GM23338 (cell line): ENCODE measurements around the gene MPP3. TPM values are rescaled to one million over a fixed set of nuclear protein-coding genes. Genes with fewer than 3 reads are reported as not detected.

Experiments used
- ATAC-seq: fragments of 200-7000 bp; cut with Tn5 transposase; 3 replicates; pipeline ENCODE4 v1.9.1; 2020
- DNase-seq: peaks from one replicate; pipeline ENCODE4 v3.0.0-alpha.2; 2015; ENCODE audit warnings: low spot score
- H2AFZ ChIP-seq: fragments of 200-600 bp; sonication (generic); 2 replicates; pipeline ENCODE4 v1.8.0; 2016; ENCODE audit warnings: antibody characterized with exemption, mild to moderate bottlenecking, moderate library complexity
- H3F3A ChIP-seq: fragments of 200-600 bp; sonication (generic); replicated peaks from 2 replicates; pipeline ENCODE4 v1.8.0; 2017; ENCODE audit warnings: antibody characterized with exemption, mixed run types, low read depth
- H3K27ac ChIP-seq: fragments of 200-600 bp; sonication (generic); 2 replicates; pipeline ENCODE4 v1.6.1; 2016; ENCODE audit warnings: low read depth
- H3K27me3 ChIP-seq: fragments of 200-600 bp; sonication (generic); 2 replicates; pipeline ENCODE4 v1.8.0; 2016; ENCODE audit warnings: mild to moderate bottlenecking, mixed run types, moderate library complexity; ENCODE audit not compliant: insufficient read depth
- H3K36me3 ChIP-seq: fragments of 200-600 bp; sonication (generic); 2 replicates; pipeline ENCODE4 v1.8.0; 2016; ENCODE audit warnings: mild to moderate bottlenecking; ENCODE audit not compliant: insufficient read depth
- H3K4me1 ChIP-seq: fragments of 200-600 bp; sonication (generic); 2 replicates; pipeline ENCODE4 v1.8.0; 2016; ENCODE audit warnings: mild to moderate bottlenecking, moderate library complexity; ENCODE audit not compliant: insufficient read depth
- H3K4me2 ChIP-seq: fragments of 200-600 bp; sonication (generic); 2 replicates; pipeline ENCODE4 v1.7.1; 2017; ENCODE audit warnings: mixed run types
- H3K4me3 ChIP-seq: fragments of 200-600 bp; sonication (generic); 2 replicates; pipeline ENCODE4 v1.6.1; 2016; ENCODE audit warnings: mixed run types
- H3K79me2 ChIP-seq: fragments of 200-600 bp; sonication (generic); replicated peaks from 2 replicates; pipeline ENCODE4 v1.8.0; 2017; ENCODE audit warnings: mild to moderate bottlenecking; ENCODE audit not compliant: insufficient read depth
- H3K9me2 ChIP-seq: fragments of 200-600 bp; sonication (generic); 2 replicates; pipeline ENCODE4 v1.8.0; 2017; ENCODE audit not compliant: insufficient read depth
- H4K20me1 ChIP-seq: fragments of 200-600 bp; sonication (generic); replicated peaks from 2 replicates; pipeline ENCODE4 v1.8.0; 2017; ENCODE audit warnings: mild to moderate bottlenecking; ENCODE audit not compliant: insufficient read depth
- H3K27ac Mint-ChIP-seq: 2 replicates; pipeline ENCODE4 v1.8.0; 2020; ENCODE audit warnings: inconsistent platforms, mild to moderate bottlenecking, moderate library complexity, mixed read lengths
- H3K27me3 Mint-ChIP-seq: 3 replicates; pipeline ENCODE4 v1.8.0; 2022; ENCODE audit warnings: low read depth, mild to moderate bottlenecking, moderate library complexity, mixed read lengths, inconsistent platforms; ENCODE audit not compliant: insufficient read depth, poor library complexity
- H3K36me3 Mint-ChIP-seq: 3 replicates; pipeline ENCODE4 v1.8.0; 2021; ENCODE audit warnings: low read depth, mild to moderate bottlenecking, inconsistent platforms, moderate library complexity, mixed read lengths
- H3K4me1 Mint-ChIP-seq: 3 replicates; pipeline ENCODE4 v1.8.0; 2020; ENCODE audit warnings: mild to moderate bottlenecking, inconsistent platforms, mixed read lengths
- H3K4me3 Mint-ChIP-seq: 3 replicates; pipeline ENCODE4 v1.8.0; 2021; ENCODE audit warnings: moderate library complexity, mild to moderate bottlenecking, inconsistent platforms, mixed read lengths
- H3K9me3 Mint-ChIP-seq: 3 replicates; pipeline ENCODE4 v1.8.0; 2020; ENCODE audit warnings: moderate library complexity, mild to moderate bottlenecking, inconsistent platforms, mixed read lengths
- CREB1 ChIP-seq: fragments of 250-450 bp; sonication (Bioruptor Pico); IDR thresholded peaks from 2 replicates; pipeline ENCODE4 v1.5.0; 2020; ENCODE audit warnings: low read depth, mild to moderate bottlenecking, moderate library complexity
- CTCF ChIP-seq, 2 experiments: fragments of 200-600 bp in 1 of 2; sonication (generic) in 1 of 2; conservative IDR thresholded peaks; 2 replicates each; pipeline versions ENCODE4 v1.5.1 to v1.6.1; 2016 to 2017; ENCODE audit warnings: antibody characterized with exemption in 2 of 2, low read depth in 2 of 2, mild to moderate bottlenecking in 2 of 2, moderate library complexity in 1 of 2
- ETS1 ChIP-seq: IDR thresholded peaks from 2 replicates; pipeline ENCODE4 v1.6.1; 2016; ENCODE audit warnings: antibody characterized with exemption
- EZH2 ChIP-seq: fragments of 200-600 bp; sonication (generic); IDR thresholded peaks from one replicate; pipeline ENCODE4 v1.8.0; 2017; ENCODE audit warnings: antibody characterized with exemption, mild to moderate bottlenecking, low read depth; ENCODE audit not compliant: unreplicated experiment
- POLR2AphosphoS5 ChIP-seq: IDR thresholded peaks from 2 replicates; pipeline ENCODE4 v1.6.1; 2016; ENCODE audit warnings: antibody characterized with exemption, low read depth
- REST ChIP-seq: IDR thresholded peaks from one replicate; pipeline ENCODE4 v1.6.1; 2018; ENCODE audit warnings: antibody characterized with exemption; ENCODE audit not compliant: unreplicated experiment
- STAT1 ChIP-seq: IDR thresholded peaks from one replicate; pipeline ENCODE4 v1.6.1; 2016; ENCODE audit warnings: antibody characterized with exemption; ENCODE audit not compliant: unreplicated experiment
- ZNF331 ChIP-seq: fragments of 250-450 bp; sonication (Bioruptor Pico); IDR thresholded peaks from 2 replicates; pipeline ENCODE4 v1.5.0; 2020; ENCODE audit warnings: low read depth, mild to moderate bottlenecking, moderate library complexity
- polyA plus RNA-seq: library from polyadenylated mRNA; unstranded; fragments of >200 nt; fragmentation: Nextera tagmentation; extraction: Ambion mirVana; gene quantifications from 2 replicates; pipeline ENCODE4 v1.2.1, GENCODE V29; 2016
- total RNA-seq: library from RNA; depleted of rRNA; stranded (reverse); fragments of >200 nt; shearing (Covaris generic); gene quantifications from 2 replicates; pipeline ENCODE4 v1.2.3, GENCODE V29; 2014

MPP3 gene
- total and polyA plus RNA-seq, 2 experiments from 2014 or later, result 6.6 to 7.4 TPM

- H3K36me3 ChIP-seq, result no peaks in the 10 kb centered on the region
- H4K20me1 ChIP-seq, result no peaks in the 10 kb centered on the region
- H3K4me1 Mint-ChIP-seq, result peaks cover 3% of the 10 kb centered on the region; the same call in 1 of the 3 replicates
- H3K9me2 ChIP-seq, result no peaks in the 10 kb centered on the region
- H3K4me2 ChIP-seq, result no peak overlapping the region; the same call in 1 of the 2 replicates
- H3F3A ChIP-seq, result no peaks in the 10 kb centered on the region
- H3K27ac ChIP-seq, result no peak overlapping the region
- H3K79me2 ChIP-seq, result no peaks in the 10 kb centered on the region
- H3K4me1 ChIP-seq, result no peaks in the 10 kb centered on the region; the same call in 1 of the 2 replicates
- DNase-seq (peak; percentile 76), ATAC-seq (peak; percentile 85)
- H3K4me3 ChIP-seq, result no peak overlapping the region
- no peaks in the 10 kb centered on the region for H3K36me3 Mint-ChIP-seq
- 0 out of 2 replicates have a peak, but pooled peaks have one; percentile 44 for TF ChIP-seq ETS1
- TF ChIP-seq STAT1, result no peak
- peaks cover 18% of the 10 kb centered on the region for H3K9me3 Mint-ChIP-seq
- H2AFZ ChIP-seq, result peak overlapping the region; percentile 35; the same call in 1 of the 2 replicates
- no peaks in the 10 kb centered on the region for H3K27me3 ChIP-seq
- no peak overlapping the region for H3K4me3 Mint-ChIP-seq
- H3K27me3 Mint-ChIP-seq, result peaks cover 5% of the 10 kb centered on the region
- no peak overlapping the region for H3K27ac Mint-ChIP-seq
Observed at GRCh38 chr17:43791589-43791988, 41.4 kb downstream of the MPP3 start.

- peak overlapping the region; percentile 43; the same call in 1 of the 2 replicates for H2AFZ ChIP-seq
- H3K27me3 ChIP-seq, result no peaks in the 10 kb centered on the region
- peak; percentile 84 for ATAC-seq
- peak; percentile 42 for DNase-seq
- no peaks in the 10 kb centered on the region for H3K36me3 Mint-ChIP-seq
- H4K20me1 ChIP-seq, result no peaks in the 10 kb centered on the region
- no peaks in the 10 kb centered on the region for H3K36me3 ChIP-seq
- peaks cover 8% of the 10 kb centered on the region for H3K9me3 Mint-ChIP-seq
- H3K4me1 ChIP-seq, result no peaks in the 10 kb centered on the region; the same call in 1 of the 2 replicates
- H3K27ac ChIP-seq, result no peak overlapping the region
- TF ChIP-seq CREB1 (CRISPR knock-in tag) (no peak), ZNF331 (no peak), CTCF (conservative IDR thresholded peaks at IDR 0.05; ENCODE audit: low read depth in 2 of 2) (peak; percentile 53 to 93; a peak in 3 of 4 replicates), REST (no peak), POLR2AphosphoS5 (no peak), ETS1 (no peak), STAT1 (no peak), EZH2 (no peak)
- H3F3A ChIP-seq, result no peaks in the 10 kb centered on the region
- no peak overlapping the region for H3K27ac Mint-ChIP-seq
- H3K9me2 ChIP-seq, result no peaks in the 10 kb centered on the region
- H3K4me1 Mint-ChIP-seq, result peaks cover 3% of the 10 kb centered on the region; the same call in 1 of the 3 replicates
- no peak overlapping the region for H3K4me2 ChIP-seq
- peaks cover 5% of the 10 kb centered on the region for H3K27me3 Mint-ChIP-seq
- no peak overlapping the region for H3K4me3 Mint-ChIP-seq
- no peak overlapping the region for H3K4me3 ChIP-seq
- H3K79me2 ChIP-seq, result no peaks in the 10 kb centered on the region
Observed at GRCh38 chr17:43790311-43790940, 42.5 kb downstream of the MPP3 start.
